GM23248 (cell line): Measurements from ENCODE around the gene NCOR2.

ENCODE experiments used
- EZH2 ChIP-seq: fragments of 200-600 bp; sonication (generic); IDR thresholded peaks from 2 replicates; pipeline ENCODE4 v1.6.1; 2018; ENCODE audit warnings: antibody characterized with exemption, mild to moderate bottlenecking; ENCODE audit not compliant: insufficient read depth, poor library complexity, severe bottlenecking
- EZH2phosphoT487 ChIP-seq: fragments of 200-600 bp; sonication (generic); IDR thresholded peaks from 2 replicates; pipeline ENCODE4 v1.6.1; 2018; ENCODE audit warnings: antibody characterized with exemption, moderate library complexity, mild to moderate bottlenecking, low read depth; ENCODE audit not compliant: insufficient read depth

DNA sequence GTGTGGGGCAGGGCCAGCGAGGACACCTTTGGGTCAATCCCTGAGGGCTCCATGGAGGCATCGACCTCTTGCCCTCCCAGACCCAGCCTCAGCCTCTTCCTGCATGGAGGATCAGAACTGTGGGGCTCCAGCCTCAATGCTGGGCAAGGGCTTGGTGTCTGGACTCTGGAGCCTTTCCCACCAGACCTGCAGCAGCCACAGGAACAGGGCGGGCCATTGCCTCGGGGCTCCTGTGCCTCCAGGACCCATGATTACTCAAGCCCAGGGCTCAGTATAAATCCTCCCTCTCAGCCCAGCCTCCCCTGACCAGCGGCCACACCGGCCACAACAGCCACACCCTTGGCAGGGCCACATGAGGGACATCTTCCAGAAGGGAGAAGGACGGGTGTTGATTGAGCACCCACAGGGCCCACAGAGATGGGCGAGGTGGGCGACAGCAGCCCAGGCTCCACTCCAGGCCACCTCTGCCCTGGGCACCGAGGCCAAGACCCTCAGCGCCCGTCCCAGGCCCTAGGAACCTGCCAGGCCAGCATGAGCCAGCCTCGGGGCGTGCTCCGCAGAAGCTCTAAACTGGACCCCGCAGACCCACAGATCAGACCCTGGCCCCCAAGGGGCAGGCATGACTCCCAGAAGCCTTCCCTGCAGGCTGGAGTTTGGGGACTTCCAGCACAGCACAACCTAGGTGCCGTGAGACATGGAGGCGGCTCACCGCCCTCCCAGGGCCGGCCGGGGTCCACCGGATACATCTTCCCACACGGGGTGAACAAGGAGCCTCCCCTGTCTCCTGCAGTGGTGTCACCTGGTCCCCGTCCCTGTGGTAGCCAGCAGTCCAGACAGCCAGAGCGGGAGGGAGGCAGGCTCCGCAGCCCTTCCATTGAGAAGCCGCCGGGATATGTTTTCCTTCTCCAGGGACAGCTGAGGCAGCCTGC is 25.1 kb downstream of the NCOR2 start:
- no peak for TF ChIP-seq EZH2
- no peak for TF ChIP-seq EZH2phosphoT487
